DND-41 (cell line): ENCODE results near the gene ECHS1.
A peak's percentile ranks its signal among the peaks of the same experiment; 100 is the strongest.

Source experiments
- ATAC-seq: fragments of 200-7000 bp; cut with Tn5 transposase; 3 replicates; pipeline ENCODE4 v1.9.1; 2021; ENCODE audit warnings: low read depth; ENCODE audit not compliant: insufficient read depth
- DNase-seq: peaks from one replicate; pipeline ENCODE4 v3.0.0-alpha.2; 2020
- H2AFZ ChIP-seq: 2 replicates; pipeline ENCODE4 v1.6.0; 2012; ENCODE audit warnings: low read depth, low read length
- H3K27ac ChIP-seq: 2 replicates; pipeline ENCODE4 v1.5.1; 2012; ENCODE audit warnings: low read length, inconsistent platforms
- H3K27me3 ChIP-seq: fragments of 200-600 bp; sonication (generic); 2 replicates; pipeline ENCODE4 v1.6.0; 2012; ENCODE audit warnings: low read length, mild to moderate bottlenecking, inconsistent platforms; ENCODE audit not compliant: insufficient read depth, poor library complexity
- H3K36me3 ChIP-seq: 2 replicates; pipeline ENCODE4 v1.5.1; 2012; ENCODE audit warnings: low read length, inconsistent platforms; ENCODE audit not compliant: insufficient read depth
- H3K4me1 ChIP-seq: 2 replicates; pipeline ENCODE4 v1.5.1; 2012; ENCODE audit warnings: mild to moderate bottlenecking, low read length; ENCODE audit not compliant: insufficient read depth
- H3K4me2 ChIP-seq: 2 replicates; pipeline ENCODE4 v1.6.0; 2012; ENCODE audit warnings: mild to moderate bottlenecking, moderate library complexity, low read length, inconsistent platforms; ENCODE audit not compliant: insufficient read depth
- H3K4me3 ChIP-seq, 2 experiments: fragments of 200-600 bp in 1 of 2; shearing (Covaris generic) in 1 of 2; 2 replicates each; pipeline ENCODE4 v1.5.1; 2012 to 2016; ENCODE audit warnings: inconsistent platforms in 2 of 2, low read length in 2 of 2, mild to moderate bottlenecking in 2 of 2, low read depth in 1 of 2, moderate library complexity in 1 of 2
- H3K79me2 ChIP-seq: 2 replicates; pipeline ENCODE4 v1.6.0; 2012; ENCODE audit warnings: low read length, inconsistent platforms; ENCODE audit not compliant: insufficient read depth
- H3K9ac ChIP-seq: 2 replicates; pipeline ENCODE4 v1.6.0; 2012; ENCODE audit warnings: low read depth, mild to moderate bottlenecking, inconsistent platforms, low read length, moderate library complexity
- H3K9me3 ChIP-seq: 2 replicates; pipeline ENCODE4 v1.5.1; 2012; ENCODE audit warnings: low read length, moderate library complexity, mild to moderate bottlenecking, inconsistent platforms; ENCODE audit not compliant: insufficient read depth, severe bottlenecking
- H4K20me1 ChIP-seq: 2 replicates; pipeline ENCODE4 v1.6.0; 2012; ENCODE audit warnings: low read length; ENCODE audit not compliant: insufficient read depth
- EZH2 ChIP-seq: IDR thresholded peaks from 3 replicates; pipeline ENCODE4 v1.6.1; 2012; ENCODE audit warnings: borderline replicate concordance, low read depth, mild to moderate bottlenecking, moderate library complexity, low read length, inconsistent platforms; ENCODE audit not compliant: severe bottlenecking
- TF ChIP-seq, protein P1 (sequence below): IDR thresholded peaks from 2 replicates; pipeline ENCODE4 v1.5.1; 2012; ENCODE audit warnings: borderline replicate concordance, low read length, moderate library complexity, mild to moderate bottlenecking; ENCODE audit not compliant: poor library complexity, severe bottlenecking; ENCODE audit errors: extremely low read depth

ECHS1 gene

DNA sequence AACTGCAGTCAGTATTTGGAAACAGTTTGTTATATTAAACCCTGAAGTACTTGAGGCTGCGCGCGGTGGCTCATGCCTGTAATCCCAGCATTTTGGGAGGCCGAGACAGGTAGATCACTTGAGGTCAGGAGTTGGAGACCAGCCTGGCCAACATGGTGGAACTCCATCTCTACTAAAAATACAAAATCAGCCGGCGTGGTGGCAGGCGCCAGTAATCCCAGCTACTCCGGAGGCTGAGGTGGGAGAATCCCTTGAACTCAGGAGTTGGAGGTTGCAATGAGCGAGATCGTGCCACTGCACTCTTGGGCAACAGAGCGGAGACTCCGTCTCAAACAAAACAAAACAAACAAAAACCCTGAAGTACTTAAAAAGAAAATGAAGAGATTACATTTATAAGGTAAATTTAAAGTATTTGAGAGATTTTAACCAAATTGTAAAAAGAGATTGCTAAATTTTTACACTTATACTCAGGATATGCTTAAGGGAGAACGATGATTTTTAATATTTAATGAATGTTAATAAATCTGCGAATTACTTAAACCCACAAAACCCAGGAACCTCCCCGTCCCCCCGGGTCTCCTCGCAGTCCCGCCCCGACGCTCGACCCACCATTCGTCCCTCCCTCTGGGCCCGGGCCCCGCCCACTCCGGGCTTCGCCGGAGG is 20.4 kb upstream of the ECHS1 start:
- Histone ChIP-seq H2AFZ (peak overlapping the region; percentile 73), H4K20me1 (peaks cover 18% of the 10 kb centered on the region), H3K4me3 (peak overlapping the region; percentile 98; a peak in 3 of 4 replicates), H3K4me1 (peaks cover 23% of the 10 kb centered on the region), H3K27me3 (no peaks in the 10 kb centered on the region), H3K9ac (peak overlapping the region; percentile 99), H3K36me3 (peaks cover 31% of the 10 kb centered on the region), H3K9me3 (no peaks in the 10 kb centered on the region), H3K4me2 (peak overlapping the region; percentile 94), H3K27ac (peak overlapping the region; percentile 58), H3K79me2 (peaks cover 45% of the 10 kb centered on the region)
- no peak for DNase-seq
- no peak for ATAC-seq
- no peak for TF ChIP-seq EZH2
- TF ChIP-seq, protein P1, sequence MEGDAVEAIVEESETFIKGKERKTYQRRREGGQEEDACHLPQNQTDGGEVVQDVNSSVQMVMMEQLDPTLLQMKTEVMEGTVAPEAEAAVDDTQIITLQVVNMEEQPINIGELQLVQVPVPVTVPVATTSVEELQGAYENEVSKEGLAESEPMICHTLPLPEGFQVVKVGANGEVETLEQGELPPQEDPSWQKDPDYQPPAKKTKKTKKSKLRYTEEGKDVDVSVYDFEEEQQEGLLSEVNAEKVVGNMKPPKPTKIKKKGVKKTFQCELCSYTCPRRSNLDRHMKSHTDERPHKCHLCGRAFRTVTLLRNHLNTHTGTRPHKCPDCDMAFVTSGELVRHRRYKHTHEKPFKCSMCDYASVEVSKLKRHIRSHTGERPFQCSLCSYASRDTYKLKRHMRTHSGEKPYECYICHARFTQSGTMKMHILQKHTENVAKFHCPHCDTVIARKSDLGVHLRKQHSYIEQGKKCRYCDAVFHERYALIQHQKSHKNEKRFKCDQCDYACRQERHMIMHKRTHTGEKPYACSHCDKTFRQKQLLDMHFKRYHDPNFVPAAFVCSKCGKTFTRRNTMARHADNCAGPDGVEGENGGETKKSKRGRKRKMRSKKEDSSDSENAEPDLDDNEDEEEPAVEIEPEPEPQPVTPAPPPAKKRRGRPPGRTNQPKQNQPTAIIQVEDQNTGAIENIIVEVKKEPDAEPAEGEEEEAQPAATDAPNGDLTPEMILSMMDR, result no peak

DNA sequence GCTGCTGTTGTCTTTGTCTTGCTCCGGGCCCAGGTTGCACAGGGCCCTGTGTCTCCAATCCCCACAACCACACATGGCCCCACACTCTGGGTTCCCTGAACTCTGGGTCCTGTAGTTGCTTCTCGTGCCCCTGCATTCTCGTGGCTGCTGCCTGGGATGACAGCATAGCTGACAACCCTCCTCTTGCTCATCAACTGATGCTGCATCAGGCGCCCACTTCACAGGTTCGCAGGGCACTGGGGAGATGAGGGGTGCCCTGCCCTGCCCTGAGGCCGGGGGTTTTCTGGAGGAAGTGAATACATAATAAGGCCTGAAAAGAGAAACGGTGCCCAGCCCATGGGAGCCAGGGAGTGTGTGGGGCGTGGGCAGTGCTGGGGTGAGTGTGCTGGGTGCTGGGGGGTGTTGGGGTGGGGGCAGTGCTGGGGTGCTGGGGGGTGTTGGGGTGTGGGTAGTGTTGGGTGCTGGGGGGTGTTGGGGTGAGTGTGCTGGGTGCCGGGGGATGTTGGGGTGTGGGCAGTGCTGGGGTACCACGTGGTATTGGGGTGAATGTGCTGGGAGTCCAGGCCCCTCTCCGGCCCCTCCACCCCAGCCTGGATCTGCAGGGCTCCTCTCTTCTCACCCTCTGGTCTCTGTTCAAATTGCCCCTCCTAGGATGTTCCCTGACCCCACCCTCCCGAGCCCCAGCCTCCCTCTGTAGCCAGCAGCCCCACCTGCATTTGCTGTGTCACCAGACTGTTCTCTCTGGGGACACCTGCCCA is 18.8 kb upstream of the ECHS1 start:
- DNase-seq, result no peak
- H3K27ac ChIP-seq, result no peak overlapping the region

DNA sequence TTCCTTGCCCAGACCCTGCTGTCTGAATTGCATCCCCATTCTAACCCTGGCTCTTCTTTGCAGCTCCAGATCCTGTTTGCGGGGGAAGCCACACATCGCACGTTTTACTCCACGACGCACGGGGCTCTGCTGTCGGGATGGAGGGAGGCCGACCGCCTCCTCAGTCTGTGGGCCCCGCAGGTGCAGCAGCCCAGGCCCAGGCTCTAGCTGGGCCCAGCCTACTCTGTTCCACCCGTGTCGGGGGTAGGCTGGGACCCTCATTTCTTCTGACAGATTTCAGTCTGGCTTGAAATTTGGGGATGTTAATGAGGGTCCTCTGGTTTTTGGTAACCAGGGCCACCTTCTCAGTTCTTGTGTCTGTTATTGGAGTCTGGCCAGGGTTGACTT is 18.1 kb upstream of the ECHS1 start:
- H3K9me3 ChIP-seq, result no peaks in the 10 kb centered on the region
- H3K4me1 ChIP-seq, result peaks cover 22% of the 10 kb centered on the region
- no peak overlapping the region for H3K27ac ChIP-seq
- ATAC-seq (no peak), DNase-seq (no peak)
- no peak overlapping the region for H2AFZ ChIP-seq
- peaks cover 11% of the 10 kb centered on the region for H3K36me3 ChIP-seq
- H4K20me1 ChIP-seq, result peaks cover 9% of the 10 kb centered on the region
- no peak overlapping the region for H3K9ac ChIP-seq
- no peak overlapping the region for H3K4me2 ChIP-seq
- peaks cover 26% of the 10 kb centered on the region for H3K79me2 ChIP-seq
- H3K27me3 ChIP-seq, result no peaks in the 10 kb centered on the region
- no peak overlapping the region for H3K4me3 ChIP-seq
- no peak for TF ChIP-seq EZH2
- TF ChIP-seq, protein P1, result no peak

More for the DNA sequence above, 18.8 kb upstream of the ECHS1 start:
- H3K79me2 ChIP-seq, result peaks cover 33% of the 10 kb centered on the region
- peaks cover 11% of the 10 kb centered on the region for H4K20me1 ChIP-seq
- TF ChIP-seq EZH2, result no peak
- TF ChIP-seq, protein P1, result no peak
- H3K36me3 ChIP-seq, result peaks cover 18% of the 10 kb centered on the region
- H3K4me2 ChIP-seq, result no peak overlapping the region
- no peaks in the 10 kb centered on the region for H3K9me3 ChIP-seq
- no peak overlapping the region for H3K4me3 ChIP-seq
- no peak overlapping the region for H3K9ac ChIP-seq
- H3K27me3 ChIP-seq, result no peaks in the 10 kb centered on the region
- ATAC-seq, result no peak
- no peak overlapping the region for H2AFZ ChIP-seq
- H3K4me1 ChIP-seq, result peaks cover 23% of the 10 kb centered on the region
